HCT116 (cell line): Measurements from ENCODE around the gene FAM193B. TPM values are rescaled to one million over a fixed set of nuclear protein-coding genes. Genes with fewer than 3 reads are reported as not detected.

Source experiments
- ATAC-seq: fragments of 200-7000 bp; cut with Tn5 transposase; 2 replicates; pipeline ENCODE4 v1.9.1; 2020; ENCODE audit warnings: mild to moderate bottlenecking, moderate library complexity
- BruUV-seq: library from RNA; stranded (reverse); fragments of 400-500 nt; replicated peaks from 2 replicates; lab custom pipeline; 2021; lab: Mats Ljungman, UMichigan
- CTCF ChIA-PET: fragments of 300-600 bp; sonication (Branson Sonifier 250); formaldehyde crosslinking; loops from one replicate; lab custom pipeline; 2021; ENCODE audit warnings: antibody characterized with exemption; lab: Charles Lee
- POLR2A ChIA-PET: fragments of 300-600, 350-600 bp; sonication (Branson Sonifier 250); formaldehyde crosslinking; loops from one replicate; lab custom pipeline; 2021; ENCODE audit warnings: antibody characterized with exemption; lab: Charles Lee
- RAD21 ChIA-PET, 2 experiments: fragments of 300-600 bp; sonication (Branson Sonifier 250); formaldehyde crosslinking; loops; one replicate each; lab custom pipeline; 2023; ENCODE audit warnings: low total read pairs in 2 of 2; ENCODE audit not compliant: uncharacterized antibody in 2 of 2, unreplicated experiment in 2 of 2, low non-redundant PET in 1 of 2; lab: Charles Lee
- DNase-seq: peaks from one replicate; pipeline ENCODE4 v3.0.0-alpha.2; 2010; ENCODE audit warnings: low read depth, low spot score
- H2AFZ ChIP-seq: fragments of 200-600 bp; shearing (Covaris generic), sonication (generic); 2 replicates; pipeline ENCODE4 v1.6.1; 2017; ENCODE audit warnings: low read depth, mixed run types, mixed read lengths, antibody characterized with exemption, low read length; ENCODE audit not compliant: poor library complexity, severe bottlenecking
- H3K27ac ChIP-seq: 2 replicates; pipeline ENCODE4 v1.5.1; 2012; ENCODE audit warnings: low read depth, low read length
- H3K27me3 ChIP-seq: fragments of 200-600 bp; sonication (generic); 2 replicates; pipeline ENCODE4 v1.6.1; 2016; ENCODE audit warnings: mixed run types, low read length, mixed read lengths; ENCODE audit not compliant: insufficient read depth
- H3K36me3 ChIP-seq, 2 experiments: fragments of 200-500 bp in 1 of 2; fragments of 200-600 bp in 1 of 2; sonication (Bioruptor generic) in 1 of 2; sonication (generic) in 1 of 2; 2 replicates each; pipeline versions ENCODE4 v1.5.1 to v1.6.1; 2014 to 2016; ENCODE audit warnings: low read length in 2 of 2, inconsistent platforms in 1 of 2, mixed read lengths in 1 of 2, mixed run types in 1 of 2; ENCODE audit not compliant: insufficient read depth in 2 of 2, control insufficient read depth in 1 of 2
- H3K4me1 ChIP-seq, 2 experiments: fragments of 200-600 bp in 1 of 2; sonication (generic) in 1 of 2; 2 replicates each; pipeline versions ENCODE4 v1.5.1 to v1.6.1; 2012 to 2017; ENCODE audit warnings: low read length in 2 of 2, inconsistent platforms in 1 of 2, mild to moderate bottlenecking in 1 of 2, mixed read lengths in 1 of 2, mixed run types in 1 of 2, moderate library complexity in 1 of 2; ENCODE audit not compliant: insufficient read depth in 2 of 2, control insufficient read depth in 1 of 2
- H3K4me2 ChIP-seq: fragments of 200-600 bp; sonication (generic); 2 replicates; pipeline ENCODE4 v1.6.1; 2017; ENCODE audit warnings: mixed run types, low read length, mixed read lengths
- H3K4me3 ChIP-seq, 2 experiments: fragments of 200-600 bp in 1 of 2; sonication (generic) in 1 of 2; replicated peaks in 1 of 2; 2 replicates each; pipeline ENCODE4 v1.5.1; 2011 to 2016; ENCODE audit warnings: low read length in 2 of 2, control low read depth in 1 of 2, low read depth in 1 of 2, mild to moderate bottlenecking in 1 of 2, mixed read lengths in 1 of 2, mixed run types in 1 of 2
- H3K79me2 ChIP-seq: fragments of 200-600 bp; sonication (generic); 2 replicates; pipeline ENCODE4 v1.6.1; 2017; ENCODE audit warnings: mild to moderate bottlenecking, mixed run types, low read length, moderate library complexity, mixed read lengths; ENCODE audit not compliant: insufficient read depth
- H3K9ac ChIP-seq: fragments of 200-600 bp; sonication (generic); 2 replicates; pipeline ENCODE4 v1.6.1; 2016; ENCODE audit warnings: low read length, mixed read lengths
- H3K9me2 ChIP-seq: fragments of 200-600 bp; sonication (generic), shearing (Covaris generic); 2 replicates; pipeline ENCODE4 v1.6.1; 2017; ENCODE audit warnings: mixed run types, mild to moderate bottlenecking, moderate library complexity; ENCODE audit not compliant: insufficient read depth
- H3K9me3 ChIP-seq, 2 experiments: fragments of 200-500 bp in 1 of 2; fragments of 200-600 bp in 1 of 2; sonication (Bioruptor generic) in 1 of 2; sonication (generic) in 1 of 2; 2 replicates each; pipeline ENCODE4 v1.6.1; 2014 to 2017; ENCODE audit warnings: low read length in 2 of 2, mixed read lengths in 2 of 2, inconsistent platforms in 1 of 2, low read depth in 1 of 2, mild to moderate bottlenecking in 1 of 2, mixed run types in 1 of 2, moderate library complexity in 1 of 2; ENCODE audit not compliant: control insufficient read depth in 1 of 2, insufficient read depth in 1 of 2
- H4K20me1 ChIP-seq: fragments of 200-600 bp; sonication (generic), shearing (Covaris generic); 2 replicates; pipeline ENCODE4 v1.6.1; 2017; ENCODE audit warnings: mixed run types, mild to moderate bottlenecking, moderate library complexity; ENCODE audit not compliant: insufficient read depth
- CBX3 ChIP-seq: IDR thresholded peaks from 2 replicates; pipeline ENCODE4 v1.6.1; 2012; ENCODE audit warnings: low read depth
- ELF1 ChIP-seq: IDR thresholded peaks from 2 replicates; pipeline ENCODE4 v1.6.1; 2012; ENCODE audit warnings: low read depth, borderline replicate concordance
- EZH2 ChIP-seq: fragments of 200-600 bp; sonication (generic); IDR thresholded peaks from 2 replicates; pipeline ENCODE4 v1.6.1; 2017; ENCODE audit warnings: antibody characterized with exemption, mixed run types
- FOSL1 ChIP-seq: IDR thresholded peaks from 2 replicates; pipeline ENCODE4 v1.6.1; 2012; ENCODE audit warnings: low read depth
- JUND ChIP-seq: IDR thresholded peaks from 2 replicates; pipeline ENCODE4 v1.6.1; 2012
- POLR2A ChIP-seq: IDR thresholded peaks from 2 replicates; pipeline ENCODE4 v1.7.0; 2011; ENCODE audit warnings: borderline replicate concordance; ENCODE audit not compliant: insufficient read depth, insufficient read length; ENCODE audit errors: extremely low read depth
- POLR2AphosphoS5 ChIP-seq: IDR thresholded peaks from 2 replicates; pipeline ENCODE4 v1.6.1; 2011; ENCODE audit warnings: mild to moderate bottlenecking, low read depth, low read length, moderate library complexity
- RAD21 ChIP-seq: IDR thresholded peaks from 2 replicates; pipeline ENCODE4 v1.6.1; 2012; ENCODE audit warnings: low read depth, mild to moderate bottlenecking
- SP1 ChIP-seq: IDR thresholded peaks from 2 replicates; pipeline ENCODE4 v1.6.1; 2012; ENCODE audit warnings: low read depth
- TCF7L2 ChIP-seq: IDR thresholded peaks from 2 replicates; pipeline ENCODE4 v1.7.0; 2011; ENCODE audit warnings: borderline replicate concordance, inconsistent platforms; ENCODE audit not compliant: insufficient read depth, insufficient read length; ENCODE audit errors: extremely low read depth
- YY1 ChIP-seq: IDR thresholded peaks from 2 replicates; pipeline ENCODE4 v1.6.1; 2011; ENCODE audit warnings: low read length, low read depth, moderate library complexity, mild to moderate bottlenecking; ENCODE audit not compliant: insufficient replicate concordance; ENCODE audit errors: extremely low read depth
- ZFX ChIP-seq: fragments of 450-650 bp; IDR thresholded peaks from 2 replicates; pipeline ENCODE4 v1.6.1; 2017
- intact Hi-C: fragments of 100-400 bp; cut with micrococcal nuclease; formaldehyde crosslinking; loops from 2 replicates; pipeline ENCODE4 v1.10.0; 2022
- total RNA-seq: library from RNA; stranded (reverse); gene quantifications from one replicate; pipeline ENCODE4 v1.2.1, GENCODE V29; 2021; ENCODE audit not compliant: unreplicated experiment
- TF ChIP-seq, protein P1 (sequence below): IDR thresholded peaks from 2 replicates; pipeline ENCODE4 v1.6.1; 2012; ENCODE audit warnings: low read depth
- TF ChIP-seq, protein P2 (sequence below), 3 experiments: fragments of 200-600 bp in 1 of 3; sonication (generic) in 1 of 3; IDR thresholded peaks in 2 of 3; conservative IDR thresholded peaks in 1 of 3; 2 replicates each; pipeline ENCODE4 v1.5.1; 2012 to 2017; ENCODE audit warnings: low read depth in 2 of 3, low read length in 2 of 3, antibody characterized with exemption in 1 of 3, borderline replicate concordance in 1 of 3, control low read depth in 1 of 3, mild to moderate bottlenecking in 1 of 3, mixed read lengths in 1 of 3, mixed run types in 1 of 3, moderate library complexity in 1 of 3; ENCODE audit not compliant: insufficient read depth in 1 of 3
- TF ChIP-seq, protein P3 (sequence below): IDR thresholded peaks from 2 replicates; pipeline ENCODE4 v1.6.1; 2011; ENCODE audit warnings: mild to moderate bottlenecking, low read length, moderate library complexity; ENCODE audit not compliant: insufficient replicate concordance; ENCODE audit errors: extremely low read depth

Gene FAM193B
- total RNA-seq, 1 experiment from 2014 or later = 54.0 TPM

- no peak for TF ChIP-seq JUND
- no peak for TF ChIP-seq ELF1
- TF ChIP-seq SP1 = no peak
- TF ChIP-seq RAD21 = no peak
- TF ChIP-seq, protein P1, sequence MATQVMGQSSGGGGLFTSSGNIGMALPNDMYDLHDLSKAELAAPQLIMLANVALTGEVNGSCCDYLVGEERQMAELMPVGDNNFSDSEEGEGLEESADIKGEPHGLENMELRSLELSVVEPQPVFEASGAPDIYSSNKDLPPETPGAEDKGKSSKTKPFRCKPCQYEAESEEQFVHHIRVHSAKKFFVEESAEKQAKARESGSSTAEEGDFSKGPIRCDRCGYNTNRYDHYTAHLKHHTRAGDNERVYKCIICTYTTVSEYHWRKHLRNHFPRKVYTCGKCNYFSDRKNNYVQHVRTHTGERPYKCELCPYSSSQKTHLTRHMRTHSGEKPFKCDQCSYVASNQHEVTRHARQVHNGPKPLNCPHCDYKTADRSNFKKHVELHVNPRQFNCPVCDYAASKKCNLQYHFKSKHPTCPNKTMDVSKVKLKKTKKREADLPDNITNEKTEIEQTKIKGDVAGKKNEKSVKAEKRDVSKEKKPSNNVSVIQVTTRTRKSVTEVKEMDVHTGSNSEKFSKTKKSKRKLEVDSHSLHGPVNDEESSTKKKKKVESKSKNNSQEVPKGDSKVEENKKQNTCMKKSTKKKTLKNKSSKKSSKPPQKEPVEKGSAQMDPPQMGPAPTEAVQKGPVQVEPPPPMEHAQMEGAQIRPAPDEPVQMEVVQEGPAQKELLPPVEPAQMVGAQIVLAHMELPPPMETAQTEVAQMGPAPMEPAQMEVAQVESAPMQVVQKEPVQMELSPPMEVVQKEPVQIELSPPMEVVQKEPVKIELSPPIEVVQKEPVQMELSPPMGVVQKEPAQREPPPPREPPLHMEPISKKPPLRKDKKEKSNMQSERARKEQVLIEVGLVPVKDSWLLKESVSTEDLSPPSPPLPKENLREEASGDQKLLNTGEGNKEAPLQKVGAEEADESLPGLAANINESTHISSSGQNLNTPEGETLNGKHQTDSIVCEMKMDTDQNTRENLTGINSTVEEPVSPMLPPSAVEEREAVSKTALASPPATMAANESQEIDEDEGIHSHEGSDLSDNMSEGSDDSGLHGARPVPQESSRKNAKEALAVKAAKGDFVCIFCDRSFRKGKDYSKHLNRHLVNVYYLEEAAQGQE = no peak
- TF ChIP-seq FOSL1 = no peak
- TF ChIP-seq CBX3 = no peak
- TF ChIP-seq, protein P2, sequence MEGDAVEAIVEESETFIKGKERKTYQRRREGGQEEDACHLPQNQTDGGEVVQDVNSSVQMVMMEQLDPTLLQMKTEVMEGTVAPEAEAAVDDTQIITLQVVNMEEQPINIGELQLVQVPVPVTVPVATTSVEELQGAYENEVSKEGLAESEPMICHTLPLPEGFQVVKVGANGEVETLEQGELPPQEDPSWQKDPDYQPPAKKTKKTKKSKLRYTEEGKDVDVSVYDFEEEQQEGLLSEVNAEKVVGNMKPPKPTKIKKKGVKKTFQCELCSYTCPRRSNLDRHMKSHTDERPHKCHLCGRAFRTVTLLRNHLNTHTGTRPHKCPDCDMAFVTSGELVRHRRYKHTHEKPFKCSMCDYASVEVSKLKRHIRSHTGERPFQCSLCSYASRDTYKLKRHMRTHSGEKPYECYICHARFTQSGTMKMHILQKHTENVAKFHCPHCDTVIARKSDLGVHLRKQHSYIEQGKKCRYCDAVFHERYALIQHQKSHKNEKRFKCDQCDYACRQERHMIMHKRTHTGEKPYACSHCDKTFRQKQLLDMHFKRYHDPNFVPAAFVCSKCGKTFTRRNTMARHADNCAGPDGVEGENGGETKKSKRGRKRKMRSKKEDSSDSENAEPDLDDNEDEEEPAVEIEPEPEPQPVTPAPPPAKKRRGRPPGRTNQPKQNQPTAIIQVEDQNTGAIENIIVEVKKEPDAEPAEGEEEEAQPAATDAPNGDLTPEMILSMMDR (IDR thresholded peaks at IDR 0.05 in 2 of 3, conservative IDR thresholded peaks at IDR 0.05 in 1 of 3; ENCODE audit: borderline replicate concordance in 1 of 3, insufficient read depth in 1 of 3, low read depth in 2 of 3, low read length in 2 of 3) = no peak
- TF ChIP-seq, protein P3, sequence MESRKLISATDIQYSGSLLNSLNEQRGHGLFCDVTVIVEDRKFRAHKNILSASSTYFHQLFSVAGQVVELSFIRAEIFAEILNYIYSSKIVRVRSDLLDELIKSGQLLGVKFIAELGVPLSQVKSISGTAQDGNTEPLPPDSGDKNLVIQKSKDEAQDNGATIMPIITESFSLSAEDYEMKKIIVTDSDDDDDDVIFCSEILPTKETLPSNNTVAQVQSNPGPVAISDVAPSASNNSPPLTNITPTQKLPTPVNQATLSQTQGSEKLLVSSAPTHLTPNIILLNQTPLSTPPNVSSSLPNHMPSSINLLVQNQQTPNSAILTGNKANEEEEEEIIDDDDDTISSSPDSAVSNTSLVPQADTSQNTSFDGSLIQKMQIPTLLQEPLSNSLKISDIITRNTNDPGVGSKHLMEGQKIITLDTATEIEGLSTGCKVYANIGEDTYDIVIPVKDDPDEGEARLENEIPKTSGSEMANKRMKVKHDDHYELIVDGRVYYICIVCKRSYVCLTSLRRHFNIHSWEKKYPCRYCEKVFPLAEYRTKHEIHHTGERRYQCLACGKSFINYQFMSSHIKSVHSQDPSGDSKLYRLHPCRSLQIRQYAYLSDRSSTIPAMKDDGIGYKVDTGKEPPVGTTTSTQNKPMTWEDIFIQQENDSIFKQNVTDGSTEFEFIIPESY = peak; percentile 91
- peak; percentile 48 for TF ChIP-seq POLR2A
- TF ChIP-seq POLR2AphosphoS5 = no peak; the same call in none of the 2 replicates
- TF ChIP-seq TCF7L2 = peak; percentile 65
- TF ChIP-seq EZH2 = no peak
- TF ChIP-seq ZFX = 0 out of 2 replicates have a peak, but pooled peaks have one; percentile 55
- TF ChIP-seq YY1 = peak; percentile 92
- H3K9me2 ChIP-seq = no peaks in the 10 kb centered on the region
- ChIA-PET POLR2A (interaction anchor here (0.7 to 0.9 kb wide), 2 partner anchors 19 to 45 kb away, joined by 3 read pairs; partner anchors contain the start of gene PDLIM7), RAD21 (no interaction called here), CTCF (interaction anchor here (1.0 to 1.4 kb wide), 2 partner anchors 10 to 15 kb away, joined by 3 read pairs; no protein-coding TSS in a partner anchor)
- peak within 1 kb of the TSS; percentile 58 for H3K27ac ChIP-seq
- H3K79me2 ChIP-seq = peaks cover 33% of the 10 kb centered on the region
- H3K4me1 ChIP-seq = peaks cover 11 to 24% of the 10 kb centered on the region in 2 experiments; a peak in 3 of 4 replicates
- H4K20me1 ChIP-seq = no peaks in the 10 kb centered on the region
- BruUV-seq = TSS peak; percentile 80
- H3K4me2 ChIP-seq = peak within 1 kb of the TSS; percentile 94
- intact Hi-C loops = loop anchor here (2.0 kb wide), 1 partner anchor 84 kb away; the partner anchor contains the start of gene B4GALT7
- H3K36me3 ChIP-seq = peaks cover 27 to 56% of the 10 kb centered on the region in 2 experiments; a peak in 3 of 4 replicates
- H2AFZ ChIP-seq = no peak within 1 kb of the TSS
- ATAC-seq (peak; percentile 91), DNase-seq (peak; percentile 99)
- peak within 1 kb of the TSS; percentile 96 to 99 for H3K4me3 ChIP-seq
- H3K9ac ChIP-seq = peak within 1 kb of the TSS; percentile 92
- H3K27me3 ChIP-seq = no peaks in the 10 kb centered on the region
- H3K9me3 ChIP-seq = no peaks in the 10 kb centered on the region
Measured at GRCh38 chr5:177516601-177517568, 37.5 kb downstream of the FAM193B start, which contains the start of gene DDX41. Gene DDX41, minus strand, starts transcription at chr5:177516961. Its CDS starts 16 bp downstream, at chr5:177516945.
